WTC11 (cell line): ENCODE measurements around the gene LYPD1. TPM values are rescaled to one million over a fixed set of nuclear protein-coding genes. Genes with fewer than 3 reads are reported as not detected.

Experiments used
- ATAC-seq: fragments of 200-7000 bp; cut with Tn5 transposase; 2 replicates; pipeline ENCODE4 v1.10.0; 2021; ENCODE audit warnings: mild to moderate bottlenecking, moderate library complexity
- CTCF ChIA-PET: fragments of 300-600 bp; sonication (Branson Sonifier 250); formaldehyde crosslinking; loops from one replicate; lab custom pipeline; 2021; ENCODE audit warnings: antibody characterized with exemption; lab: Charles Lee
- POLR2A ChIA-PET: fragments of 350-600 bp; sonication (Branson Sonifier 250); formaldehyde crosslinking; loops from one replicate; lab custom pipeline; 2021; ENCODE audit warnings: antibody characterized with exemption; lab: Charles Lee
- DNase-seq: peaks from one replicate; pipeline ENCODE4 v3.0.0; 2021; ENCODE audit warnings: low spot score
- H3K27ac Mint-ChIP-seq: 2 replicates; pipeline ENCODE4 v1.8.0; 2021; ENCODE audit warnings: mixed read lengths
- H3K27me3 Mint-ChIP-seq: 2 replicates; pipeline ENCODE4 v1.8.0; 2021; ENCODE audit warnings: low read depth, mild to moderate bottlenecking, moderate library complexity, mixed read lengths
- H3K36me3 Mint-ChIP-seq: 2 replicates; pipeline ENCODE4 v1.8.0; 2021; ENCODE audit warnings: mixed read lengths
- H3K4me1 Mint-ChIP-seq: 2 replicates; pipeline ENCODE4 v1.8.0; 2022; ENCODE audit warnings: mixed read lengths
- H3K4me3 Mint-ChIP-seq: 2 replicates; pipeline ENCODE4 v1.8.0; 2021; ENCODE audit warnings: mild to moderate bottlenecking, moderate library complexity, mixed read lengths
- H3K9me3 Mint-ChIP-seq: 2 replicates; pipeline ENCODE4 v1.8.0; 2021; ENCODE audit warnings: mixed read lengths
- AFF4 ChIP-seq: sonication (generic); formaldehyde crosslinking; IDR thresholded peaks from 2 replicates; pipeline ENCODE4 v1.8.1; 2023; ENCODE audit warnings: mild to moderate bottlenecking, missing genetic modification reagents, borderline replicate concordance
- AR ChIP-seq: fragments of 250-450 bp; sonication (Bioruptor Pico); IDR thresholded peaks from 2 replicates; pipeline ENCODE4 v1.9.0; 2021; ENCODE audit warnings: mild to moderate bottlenecking
- ATF3 ChIP-seq: sonication (generic); formaldehyde crosslinking; conservative IDR thresholded peaks from 2 replicates; pipeline ENCODE4 v1.8.1; 2022; ENCODE audit warnings: mild to moderate bottlenecking, missing genetic modification reagents
- ERG ChIP-seq: fragments of 250-450 bp; sonication (Bioruptor Pico); IDR thresholded peaks from 2 replicates; pipeline ENCODE4 v1.8.0; 2021; ENCODE audit warnings: mild to moderate bottlenecking
- FOXP1 ChIP-seq: sonication (generic); formaldehyde crosslinking; IDR thresholded peaks from 2 replicates; pipeline ENCODE4 v1.8.0; 2022; ENCODE audit warnings: missing genetic modification reagents, mild to moderate bottlenecking, moderate library complexity, borderline replicate concordance
- GRHL2 ChIP-seq: fragments of 250-450 bp; sonication (Bioruptor Pico); IDR thresholded peaks from 2 replicates; pipeline ENCODE4 v1.8.0; 2022; ENCODE audit warnings: mild to moderate bottlenecking, moderate library complexity; ENCODE audit not compliant: insufficient replicate concordance, severe bottlenecking
- IRF1 ChIP-seq: sonication (generic); formaldehyde crosslinking; IDR thresholded peaks from 2 replicates; pipeline ENCODE4 v1.8.0; 2023; ENCODE audit warnings: missing genetic modification reagents
- IRF2 ChIP-seq: sonication (generic); formaldehyde crosslinking; IDR thresholded peaks from 2 replicates; pipeline ENCODE4 v1.8.0; 2022; ENCODE audit warnings: low read depth, missing genetic modification reagents, borderline replicate concordance
- MLX ChIP-seq: sonication (generic); formaldehyde crosslinking; IDR thresholded peaks from 2 replicates; pipeline ENCODE4 v1.8.1; 2023; ENCODE audit warnings: mild to moderate bottlenecking, missing genetic modification reagents, moderate library complexity
- NFATC4 ChIP-seq: fragments of 250-450 bp; sonication (Bioruptor Pico); IDR thresholded peaks from 2 replicates; pipeline ENCODE4 v1.9.0; 2021; ENCODE audit warnings: mild to moderate bottlenecking
- NR1H2 ChIP-seq: sonication (generic); formaldehyde crosslinking; IDR thresholded peaks from 2 replicates; pipeline ENCODE4 v1.9.0; 2021; ENCODE audit warnings: mild to moderate bottlenecking, moderate library complexity, missing genetic modification reagents
- OVOL2 ChIP-seq: fragments of 250-450 bp; sonication (Bioruptor Pico); IDR thresholded peaks from 2 replicates; pipeline ENCODE4 v1.9.0; 2021; ENCODE audit warnings: mild to moderate bottlenecking, borderline replicate concordance
- USF1 ChIP-seq: sonication (generic); formaldehyde crosslinking; IDR thresholded peaks from 2 replicates; pipeline ENCODE4 v1.8.0; 2022; ENCODE audit warnings: mild to moderate bottlenecking, missing genetic modification reagents
- ZNF423 ChIP-seq: fragments of 250-450 bp; sonication (Bioruptor Pico); IDR thresholded peaks from 2 replicates; pipeline ENCODE4 v2.1.2; 2022; ENCODE audit warnings: mild to moderate bottlenecking, moderate library complexity
- ZSCAN18 ChIP-seq: fragments of 250-450 bp; sonication (Bioruptor Pico); IDR thresholded peaks from 2 replicates; pipeline ENCODE4 v2.1.2; 2022; ENCODE audit warnings: mild to moderate bottlenecking, moderate library complexity
- total RNA-seq: library from RNA; stranded (reverse); gene quantifications from 3 replicates; pipeline ENCODE4 v1.2.3, GENCODE V29; 2021

LYPD1 gene
- total RNA-seq, 1 experiment from 2014 or later, result 2.8 TPM

GRCh38 chr2:132597166-132597565 is 72.8 kb downstream of the LYPD1 start (continued):
- TF ChIP-seq GRHL2 (CRISPR knock-in tag) (no peak), ERG (CRISPR knock-in tag) (no peak)

- no peak for DNase-seq
- H3K27me3 Mint-ChIP-seq, result no peaks in the 10 kb centered on the region
- no peak for TF ChIP-seq USF1 (CRISPR knock-in tag)
- TF ChIP-seq ATF3, result no peak
- no peak for TF ChIP-seq ZNF423 (CRISPR knock-in tag)
- no peak for TF ChIP-seq NFATC4 (CRISPR knock-in tag)
- no peak for TF ChIP-seq IRF2 (CRISPR knock-in tag)
- TF ChIP-seq IRF1 (CRISPR knock-in tag), result no peak
- TF ChIP-seq OVOL2 (CRISPR knock-in tag), result no peak
- TF ChIP-seq MLX (CRISPR knock-in tag), result no peak
- no peak for TF ChIP-seq FOXP1
- no peak for TF ChIP-seq NR1H2 (CRISPR knock-in tag)
- no peak for TF ChIP-seq AFF4 (CRISPR knock-in tag)
- no peak for TF ChIP-seq ZSCAN18 (CRISPR knock-in tag)
- TF ChIP-seq AR, result no peak
- TF ChIP-seq, all 79 proteins: peak for 0
- ATAC-seq, result no peak
- ChIA-PET POLR2A (no interaction called here), CTCF (no interaction called here)
- Mint-ChIP-seq H3K27ac (no peak overlapping the region), H3K4me3 (no peak overlapping the region), H3K9me3 (peaks cover 17% of the 10 kb centered on the region), H3K4me1 (peaks cover 16% of the 10 kb centered on the region), H3K36me3 (0 out of 2 replicates have a peak, but pooled peaks cover 5% of the 10 kb centered on the region)
These were observed 74.3 kb downstream of the LYPD1 start for GRCh38 chr2:132595693-132596092.
